Mucosa of rectum (tissue), 2 donors: ENCODE data around the gene KCNS3.

Experiments
- H3K27ac ChIP-seq, 2 donors: one replicate each; pipeline ENCODE4 v1.7.0; 2013; ENCODE audit warnings: inconsistent platforms in 2 of 2, low read depth in 2 of 2, low read length in 2 of 2
- H3K27me3 ChIP-seq, 2 donors: one replicate each; pipeline ENCODE4 v1.7.0; 2013; ENCODE audit warnings: low read length in 2 of 2; ENCODE audit not compliant: control insufficient read depth in 2 of 2, insufficient read depth in 2 of 2
- H3K36me3 ChIP-seq, 2 donors: one replicate each; pipeline ENCODE4 v1.7.0; 2013; ENCODE audit warnings: low read length in 2 of 2; ENCODE audit not compliant: control insufficient read depth in 2 of 2, insufficient read depth in 2 of 2
- H3K4me1 ChIP-seq, 2 donors: one replicate each; pipeline ENCODE4 v1.7.0; 2013; ENCODE audit warnings: low read length in 2 of 2, mild to moderate bottlenecking in 1 of 2; ENCODE audit not compliant: control insufficient read depth in 2 of 2, insufficient read depth in 2 of 2
- H3K4me3 ChIP-seq, 2 donors: one replicate each; pipeline ENCODE4 v1.7.0; 2013; ENCODE audit warnings: low read length in 2 of 2
- H3K9ac ChIP-seq, 2 donors: one replicate each; pipeline ENCODE4 v1.7.0; 2013; ENCODE audit warnings: low read length in 2 of 2, low read depth in 1 of 2, mild to moderate bottlenecking in 1 of 2
- H3K9me3 ChIP-seq, 2 donors: one replicate each; pipeline ENCODE4 v1.7.0; 2013; ENCODE audit warnings: low read length in 2 of 2; ENCODE audit not compliant: control insufficient read depth in 2 of 2
- donor health status: healthy.
- donor health status: Normal muscosa, but diverticular disease.

The KCNS3 gene

DNA sequence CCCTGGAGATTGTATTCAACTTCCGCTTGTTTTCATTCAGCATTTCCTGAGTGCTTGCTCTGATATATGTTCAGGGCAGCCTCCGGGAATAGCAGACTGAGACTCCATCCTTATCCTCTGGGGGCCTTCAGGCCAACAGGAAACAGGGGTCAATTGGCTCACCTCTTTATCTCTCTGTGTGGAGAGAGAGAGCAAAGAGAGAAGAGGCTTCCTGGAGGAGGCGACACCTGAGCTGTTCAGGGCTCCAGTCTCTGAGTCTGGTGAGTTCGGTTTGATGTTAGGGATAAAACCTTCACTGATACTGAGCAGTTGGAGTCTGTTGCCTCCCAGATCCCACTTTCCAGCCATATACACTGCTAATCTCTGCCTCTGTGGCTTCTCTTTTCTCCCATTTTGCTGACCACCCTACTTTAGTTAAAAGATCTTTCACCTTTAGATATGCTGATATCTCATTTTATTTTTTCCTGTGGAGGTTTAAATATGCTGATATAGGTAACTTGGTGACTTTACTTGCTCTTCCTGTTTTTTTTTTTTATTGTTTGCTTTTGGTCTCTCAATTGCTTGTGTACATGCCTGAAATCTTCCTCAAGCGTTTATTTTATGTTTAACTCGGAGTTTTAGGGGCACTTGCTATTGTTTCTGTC, 56.9 kb downstream of the KCNS3 start:
- Histone ChIP-seq H3K27me3 (no peaks in the 10 kb centered on the region), H3K4me1 (no peaks in the 10 kb centered on the region), H3K36me3 (peaks cover 0 to 4% of the 10 kb centered on the region in 2 donors), H3K27ac (no peak overlapping the region), H3K9ac (no peak overlapping the region), H3K9me3 (no peaks in the 10 kb centered on the region), H3K4me3 (no peak overlapping the region)

DNA sequence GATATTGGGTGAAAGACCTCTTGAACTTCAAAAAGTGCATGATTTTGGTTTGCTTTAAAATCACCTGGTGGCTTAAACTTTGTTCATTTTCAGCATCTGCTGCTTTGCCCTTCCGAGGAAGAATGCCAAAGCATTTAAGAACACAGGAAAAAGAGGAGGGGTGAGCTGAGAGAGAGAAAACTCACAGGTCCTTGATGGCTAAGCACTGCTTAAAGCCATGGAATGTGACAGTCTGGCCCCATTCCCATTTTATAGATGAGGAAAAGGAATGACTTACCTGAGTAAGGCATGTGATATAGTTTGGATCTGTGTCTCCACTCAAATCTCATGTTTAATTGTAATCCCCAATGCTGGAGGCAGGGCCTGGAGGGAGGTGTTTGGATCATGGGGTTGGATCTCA, 58.1 kb downstream of the KCNS3 start:
- no peaks in the 10 kb centered on the region for H3K27me3 ChIP-seq
- H3K27ac ChIP-seq = no peak overlapping the region
- H3K9ac ChIP-seq = no peak overlapping the region
- no peaks in the 10 kb centered on the region for H3K9me3 ChIP-seq
- no peaks in the 10 kb centered on the region for H3K4me1 ChIP-seq
- peaks cover 0 to 4% of the 10 kb centered on the region in 2 donors for H3K36me3 ChIP-seq
- H3K4me3 ChIP-seq = no peak overlapping the region

DNA sequence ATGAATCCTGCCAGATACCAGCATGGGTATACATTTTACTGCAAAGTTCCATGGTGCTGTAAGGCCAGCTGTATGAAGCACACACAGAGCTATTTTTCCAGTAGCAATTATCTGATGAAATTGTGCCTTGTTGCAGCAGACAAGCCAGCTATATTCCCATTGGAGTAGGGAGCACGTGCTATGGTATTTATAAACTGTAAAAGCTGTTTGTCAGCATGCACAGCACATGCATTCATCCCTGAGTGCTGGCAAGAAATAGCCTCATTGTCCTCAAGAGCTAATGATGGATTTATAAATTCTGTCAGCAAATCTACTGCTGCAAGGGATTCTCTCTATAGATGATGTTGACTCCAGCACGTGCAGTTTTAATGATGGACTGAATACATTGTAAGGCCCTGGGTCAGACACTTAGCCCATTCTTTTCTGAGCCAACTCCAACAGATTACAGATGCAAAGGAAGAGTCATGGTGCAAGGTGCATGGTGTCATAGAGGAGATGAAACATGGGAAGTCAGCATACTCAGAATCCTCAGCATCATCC, 61.7 kb downstream of the KCNS3 start:
- no peak overlapping the region for H3K4me3 ChIP-seq
- no peaks in the 10 kb centered on the region for H3K4me1 ChIP-seq
- no peak overlapping the region for H3K9ac ChIP-seq
- H3K9me3 ChIP-seq = no peaks in the 10 kb centered on the region
- H3K27ac ChIP-seq = no peak overlapping the region
- H3K36me3 ChIP-seq = no peaks in the 10 kb centered on the region
- H3K27me3 ChIP-seq = no peaks in the 10 kb centered on the region

DNA sequence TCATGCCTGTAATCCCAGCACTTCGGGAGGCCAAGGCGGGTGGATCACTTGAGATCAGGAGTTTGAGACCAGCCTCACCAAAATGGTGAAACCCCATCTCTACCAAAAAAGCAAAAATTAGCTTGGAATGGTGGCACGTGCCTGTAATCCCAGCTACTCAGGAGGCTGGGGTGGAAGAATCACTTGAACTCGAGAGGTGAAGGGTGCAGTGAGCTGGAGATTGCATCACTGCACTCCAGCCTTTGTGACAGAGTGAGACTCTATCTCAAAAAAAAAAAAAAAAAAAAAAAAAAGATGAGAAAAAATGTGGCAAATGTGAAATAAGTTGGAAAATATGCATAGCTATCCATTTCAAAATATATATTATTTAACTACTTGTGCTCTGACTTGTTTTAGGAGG, 65.0 kb downstream of the KCNS3 start:
- H3K9me3 ChIP-seq = no peaks in the 10 kb centered on the region
- no peak overlapping the region for H3K27ac ChIP-seq
- no peak overlapping the region for H3K9ac ChIP-seq
- no peaks in the 10 kb centered on the region for H3K36me3 ChIP-seq
- no peaks in the 10 kb centered on the region for H3K27me3 ChIP-seq
- no peaks in the 10 kb centered on the region for H3K4me1 ChIP-seq
- H3K4me3 ChIP-seq = no peak overlapping the region

DNA sequence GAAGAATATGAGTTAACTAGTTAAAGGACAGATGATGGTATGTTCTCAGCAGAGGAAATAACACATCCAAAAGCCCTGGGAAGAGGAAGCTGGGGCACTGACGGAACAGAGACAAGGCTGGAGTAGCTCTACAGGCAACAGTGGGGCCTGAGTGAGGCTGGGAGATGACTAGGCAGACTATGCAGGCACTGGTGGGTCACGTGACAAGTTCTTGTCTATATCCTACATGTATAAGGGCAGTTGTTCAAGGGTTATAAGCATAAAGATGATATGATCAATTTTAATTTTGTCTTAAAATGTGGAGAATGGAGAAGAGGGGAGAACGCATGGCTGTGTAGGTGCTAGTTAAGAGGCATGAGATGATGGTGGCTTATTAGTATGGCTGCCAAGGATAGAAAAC, 68.6 kb downstream of the KCNS3 start:
- no peak overlapping the region for H3K4me3 ChIP-seq
- no peaks in the 10 kb centered on the region for H3K36me3 ChIP-seq
- H3K9ac ChIP-seq = no peak overlapping the region
- no peaks in the 10 kb centered on the region for H3K4me1 ChIP-seq
- no peaks in the 10 kb centered on the region for H3K9me3 ChIP-seq
- H3K27ac ChIP-seq = no peak overlapping the region
- no peaks in the 10 kb centered on the region for H3K27me3 ChIP-seq

DNA sequence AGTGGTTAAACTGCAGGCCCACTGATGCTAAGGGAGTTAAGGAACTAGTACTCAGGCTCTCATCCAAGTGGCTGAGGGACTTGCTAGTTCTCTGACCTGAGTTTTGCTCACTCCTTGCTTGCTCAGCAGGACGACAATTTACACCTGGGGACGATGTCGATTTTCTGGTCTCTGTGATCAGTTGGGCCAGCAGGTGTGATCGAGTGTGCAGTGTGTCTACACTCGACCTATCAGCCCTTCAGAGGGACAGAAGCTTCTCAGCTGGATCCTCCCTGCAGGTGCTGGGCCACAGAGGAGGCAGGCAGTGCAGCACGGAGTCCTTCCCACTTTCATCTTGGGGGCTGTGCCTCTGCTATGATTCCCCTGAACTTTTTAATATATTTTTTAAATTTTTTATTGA, 71.5 kb downstream of the KCNS3 start:
- no peak overlapping the region for H3K27ac ChIP-seq
- H3K9me3 ChIP-seq = no peaks in the 10 kb centered on the region
- H3K36me3 ChIP-seq = no peaks in the 10 kb centered on the region
- no peak overlapping the region for H3K4me3 ChIP-seq
- no peak overlapping the region for H3K9ac ChIP-seq
- no peaks in the 10 kb centered on the region for H3K27me3 ChIP-seq
- H3K4me1 ChIP-seq = no peaks in the 10 kb centered on the region

DNA sequence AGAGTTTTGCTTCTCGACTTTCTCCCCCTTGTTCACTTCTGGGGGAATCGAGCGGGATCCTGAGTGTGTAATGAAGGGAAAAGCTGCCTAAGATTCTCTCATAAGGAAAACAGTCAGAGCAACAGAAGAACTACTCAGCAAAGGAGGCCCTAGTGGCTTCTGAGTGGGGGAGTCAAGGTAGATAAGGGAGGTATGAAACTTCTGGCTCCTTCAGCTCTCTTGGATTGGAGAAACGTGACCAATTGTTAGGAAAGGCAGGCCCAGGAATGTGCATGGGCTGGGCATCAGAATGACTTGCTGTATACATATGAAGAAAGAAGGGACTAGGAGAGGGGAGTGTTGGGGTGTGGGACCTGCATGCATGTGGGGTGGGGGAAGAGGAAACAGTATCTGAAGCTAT, 73.1 kb downstream of the KCNS3 start:
- Histone ChIP-seq H3K9me3 (no peaks in the 10 kb centered on the region), H3K4me3 (no peak overlapping the region), H3K27ac (no peak overlapping the region), H3K36me3 (no peaks in the 10 kb centered on the region), H3K9ac (no peak overlapping the region), H3K27me3 (no peaks in the 10 kb centered on the region), H3K4me1 (no peaks in the 10 kb centered on the region)

DNA sequence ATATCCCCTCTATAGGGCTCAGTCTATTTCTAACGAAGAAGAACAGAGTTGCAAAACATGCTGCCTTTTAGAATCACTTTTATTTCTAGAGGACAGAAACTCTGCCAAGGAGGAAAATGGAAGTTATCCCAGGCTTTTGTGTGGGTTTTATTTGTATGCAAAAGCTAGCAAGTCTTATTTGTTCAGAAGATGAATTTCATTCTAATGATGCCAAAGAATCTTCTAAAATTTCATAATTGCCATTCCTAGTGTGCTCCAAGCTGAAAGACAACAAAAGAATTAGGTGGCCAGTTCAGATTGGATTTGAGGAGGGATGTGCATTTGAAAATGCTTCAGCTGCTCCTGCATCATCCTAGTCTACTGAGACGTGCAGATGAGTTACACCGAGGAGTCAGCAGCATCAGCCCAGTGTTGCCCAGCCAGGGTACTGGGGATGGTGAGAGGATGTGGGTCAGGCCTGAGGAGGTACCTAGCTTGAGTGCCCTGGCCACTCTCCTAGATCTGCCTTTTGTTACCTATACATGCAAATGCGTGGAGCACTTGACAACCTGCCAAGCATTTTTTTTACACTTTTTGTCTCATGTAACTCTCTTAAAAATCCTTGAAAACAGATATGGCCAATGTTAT, 80.1 kb downstream of the KCNS3 start:
- no peaks in the 10 kb centered on the region for H3K27me3 ChIP-seq
- no peak overlapping the region for H3K27ac ChIP-seq
- H3K4me1 ChIP-seq = no peaks in the 10 kb centered on the region
- no peak overlapping the region for H3K9ac ChIP-seq
- no peaks in the 10 kb centered on the region for H3K9me3 ChIP-seq
- H3K36me3 ChIP-seq = no peaks in the 10 kb centered on the region
- no peak overlapping the region for H3K4me3 ChIP-seq

DNA sequence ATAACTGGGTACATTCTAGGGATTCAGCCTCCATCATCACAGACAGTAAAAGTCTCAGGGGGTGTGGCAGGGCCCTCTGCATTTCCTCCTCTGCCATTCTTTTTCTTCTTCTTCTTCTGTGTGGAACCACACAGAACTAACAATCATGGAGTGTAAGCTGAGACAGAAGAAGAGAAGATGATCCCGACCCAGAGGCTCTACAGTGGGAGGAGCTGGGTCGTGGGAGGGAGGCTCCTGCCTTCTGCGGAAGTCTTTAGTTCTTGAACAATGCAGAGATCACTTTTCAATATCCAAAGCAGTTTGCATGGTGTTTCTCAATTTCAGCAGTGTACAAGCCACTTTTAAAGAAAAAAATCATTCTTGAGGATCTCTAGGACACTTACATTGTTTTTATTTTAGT, 80.9 kb downstream of the KCNS3 start:
- Histone ChIP-seq H3K9ac (no peak overlapping the region), H3K27me3 (no peaks in the 10 kb centered on the region), H3K4me1 (no peaks in the 10 kb centered on the region), H3K4me3 (no peak overlapping the region), H3K36me3 (no peaks in the 10 kb centered on the region), H3K9me3 (no peaks in the 10 kb centered on the region), H3K27ac (no peak overlapping the region)

DNA sequence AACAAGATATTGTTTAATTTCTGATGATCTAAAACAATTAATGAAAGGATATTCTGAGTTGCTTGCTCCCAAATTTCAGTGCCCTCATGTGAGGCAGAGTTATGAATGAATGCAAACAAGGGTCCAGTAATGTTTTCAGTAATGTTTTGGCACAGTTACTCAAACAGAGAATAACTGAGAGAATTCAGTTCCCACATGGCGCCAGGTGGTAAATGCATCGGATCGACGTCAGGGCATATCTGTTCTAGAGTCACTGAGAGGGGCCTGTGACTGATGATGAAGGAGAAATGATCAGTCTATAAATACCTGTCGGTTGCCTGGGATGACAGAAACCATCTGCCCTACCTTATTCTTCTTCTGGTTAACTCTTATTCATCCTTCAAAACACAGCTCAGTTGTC, 81.4 kb downstream of the KCNS3 start:
- Histone ChIP-seq H3K36me3 (no peaks in the 10 kb centered on the region), H3K4me1 (no peaks in the 10 kb centered on the region), H3K27me3 (no peaks in the 10 kb centered on the region), H3K4me3 (no peak overlapping the region), H3K9ac (no peak overlapping the region), H3K27ac (no peak overlapping the region), H3K9me3 (no peaks in the 10 kb centered on the region)
